Tibial artery (tissue), 4 donors: Measurements from ENCODE around the gene CEP131.

Experiments
- DNase-seq, 2 donors: peaks; one replicate each; pipeline ENCODE4 v3.0.0-alpha.2; 2019
- H3K27ac ChIP-seq, 2 donors: fragments of 200-600 bp; sonication (generic) in 1 of 2; 1 replicate in 1 of 2; 2 replicates in 1 of 2; pipeline ENCODE4 v1.5.1; 2018 to 2019; ENCODE audit warnings: mild to moderate bottlenecking in 1 of 2
- H3K27me3 ChIP-seq, 2 donors: fragments of 200-600 bp; sonication (generic) in 1 of 2; one replicate each; pipeline versions ENCODE4 v1.5.1 to v1.6.0; 2016 to 2019
- H3K36me3 ChIP-seq, 3 donors: fragments of 200-600 bp; sonication (generic) in 2 of 3; one replicate each; pipeline ENCODE4 v1.5.1; 2016 to 2019; ENCODE audit warnings: mild to moderate bottlenecking in 2 of 3
- H3K4me1 ChIP-seq, 4 donors: fragments of 200-600 bp; sonication (generic) in 2 of 4; 1 replicate in 3 of 4; 2 replicates in 1 of 4; pipeline ENCODE4 v1.5.1; 2016 to 2019
- H3K4me3 ChIP-seq, 2 donors: fragments of 200-600 bp; sonication (generic) in 1 of 2; 1 replicate in 1 of 2; 2 replicates in 1 of 2; pipeline ENCODE4 v1.5.1; 2018 to 2019; ENCODE audit warnings: mild to moderate bottlenecking in 2 of 2
- H3K9me3 ChIP-seq, 3 donors: fragments of 200-600 bp; sonication (generic) in 1 of 3; one replicate each; pipeline ENCODE4 v1.5.1; 2016 to 2019
- CTCF ChIP-seq, 2 experiments: fragments of 200-600 bp in 1 of 2; fragments of 450-650 bp in 1 of 2; IDR thresholded peaks; one replicate each; pipeline ENCODE4 v1.5.1; 2017 to 2019; ENCODE audit warnings: antibody characterized with exemption in 2 of 2, mild to moderate bottlenecking in 1 of 2, moderate library complexity in 1 of 2
- intact Hi-C: fragments of 100-400 bp; cut with DNase I; formaldehyde crosslinking; loops from one replicate; pipeline ENCODE4 v1.15.0; 2023; ENCODE audit warnings: low total_unique reads

CEP131 gene

DNA sequence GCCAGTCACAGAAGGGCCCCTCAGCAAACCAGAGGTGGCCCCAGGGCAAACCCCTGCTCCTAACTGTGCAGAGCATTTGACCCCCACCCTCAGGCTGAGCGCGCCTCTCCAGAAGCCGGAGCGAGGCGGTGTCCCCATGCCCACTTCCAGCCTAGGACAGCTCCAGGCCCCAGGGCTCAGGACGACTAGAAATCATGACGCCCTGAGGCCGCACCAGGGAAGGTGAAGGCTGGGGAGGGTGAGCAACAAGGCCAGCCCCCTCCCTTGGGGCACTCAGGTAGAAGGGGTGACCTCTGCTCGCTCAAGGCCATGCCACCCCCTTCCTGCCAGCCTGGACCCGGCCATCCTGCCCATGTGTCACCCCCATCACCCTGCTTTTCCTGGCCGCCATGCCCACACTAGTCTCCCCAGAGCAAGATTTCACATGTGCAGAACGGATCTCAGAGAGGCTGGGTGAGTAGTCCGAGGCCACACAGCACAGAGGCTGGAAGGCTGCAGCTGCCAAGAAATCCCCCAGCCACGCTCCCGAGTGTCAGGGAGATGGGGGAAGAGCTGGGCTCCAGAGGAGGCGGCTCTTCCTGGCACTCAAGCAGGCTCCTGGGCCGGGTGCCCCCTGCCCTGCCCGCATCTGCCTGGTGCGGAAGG, 59.6 kb downstream of the CEP131 start:
- no peaks in the 10 kb centered on the region for H3K9me3 ChIP-seq
- intact Hi-C loops = no loop called here
- peaks cover 0 to 94% of the 10 kb centered on the region in 2 donors for H3K27me3 ChIP-seq
- H3K4me3 ChIP-seq = no peak overlapping the region
- H3K4me1 ChIP-seq = peaks cover 0 to 22% (median 16%) of the 10 kb centered on the region in 4 donors
- no peak overlapping the region for H3K27ac ChIP-seq
- no peak for TF ChIP-seq CTCF (IDR thresholded peaks at IDR 0.05)
- no peak for DNase-seq
- no peaks in the 10 kb centered on the region for H3K36me3 ChIP-seq

DNA sequence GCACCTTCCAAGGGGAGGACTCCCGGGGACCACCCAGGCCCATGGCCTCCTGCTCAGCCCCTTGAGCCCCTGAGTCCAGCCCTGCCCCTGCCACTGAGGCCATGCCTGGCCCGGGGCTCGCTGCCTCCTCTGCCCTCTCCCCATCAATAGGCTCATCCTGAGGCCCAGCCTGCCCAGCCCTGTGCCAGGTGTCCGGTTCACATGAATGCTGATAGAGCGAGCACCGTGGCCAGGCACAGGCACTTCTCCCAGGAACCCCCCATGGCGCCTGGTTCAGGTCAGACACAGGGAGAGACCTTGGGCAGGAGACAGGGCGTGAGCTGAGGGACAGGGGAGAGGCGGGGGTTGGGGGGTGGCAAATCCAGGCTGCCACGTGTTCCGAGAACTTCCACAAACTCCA, 60.3 kb downstream of the CEP131 start:
- intact Hi-C loops = no loop called here
- Histone ChIP-seq H3K4me3 (no peak overlapping the region), H3K27me3 (peaks cover 0 to 93% of the 10 kb centered on the region in 2 donors), H3K36me3 (no peaks in the 10 kb centered on the region), H3K27ac (no peak overlapping the region), H3K9me3 (no peaks in the 10 kb centered on the region), H3K4me1 (peaks cover 0 to 22% (median 16%) of the 10 kb centered on the region in 4 donors)
- no peak for TF ChIP-seq CTCF (IDR thresholded peaks at IDR 0.05)
- no peak for DNase-seq

DNA sequence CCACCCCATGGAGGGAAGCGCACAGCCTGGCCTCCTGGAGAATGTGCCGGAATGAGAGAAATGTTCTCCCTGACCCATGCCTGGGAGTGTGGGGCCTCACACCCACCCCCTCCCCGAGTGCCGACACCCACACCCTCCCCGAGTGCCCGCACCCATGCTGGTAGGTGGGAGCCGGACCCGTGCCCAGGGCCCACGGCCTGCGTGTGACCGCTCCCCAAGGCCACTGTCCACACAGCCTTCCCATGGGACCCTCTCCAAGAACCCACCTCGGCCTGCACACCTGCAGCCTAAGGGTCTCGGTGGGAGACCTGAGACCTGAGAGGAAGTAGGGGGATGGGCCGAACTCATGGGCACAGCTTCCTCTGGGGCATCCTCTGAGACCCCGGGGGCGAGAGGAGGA, 60.8 kb downstream of the CEP131 start:
- no peak for TF ChIP-seq CTCF (IDR thresholded peaks at IDR 0.05)
- H3K36me3 ChIP-seq = no peaks in the 10 kb centered on the region

GRCh38 chr17:81161536-81161935, 61.2 kb downstream of the CEP131 start:
- H3K27me3 ChIP-seq = peaks cover 0 to 86% of the 10 kb centered on the region in 2 donors
- H3K36me3 ChIP-seq = no peaks in the 10 kb centered on the region
- H3K9me3 ChIP-seq = no peaks in the 10 kb centered on the region
- TF ChIP-seq CTCF (IDR thresholded peaks at IDR 0.05) = no peak
- intact Hi-C loops = no loop called here
- no peak for DNase-seq
- no peak overlapping the region for H3K27ac ChIP-seq
- H3K4me3 ChIP-seq = no peak overlapping the region
- peaks cover 0 to 20% (median 15%) of the 10 kb centered on the region in 4 donors for H3K4me1 ChIP-seq

More for the DNA sequence above, 60.8 kb downstream of the CEP131 start:
- Histone ChIP-seq H3K4me1 (peaks cover 0 to 22% (median 16%) of the 10 kb centered on the region in 4 donors), H3K4me3 (no peak overlapping the region), H3K27ac (no peak overlapping the region), H3K27me3 (peaks cover 0 to 91% of the 10 kb centered on the region in 2 donors), H3K9me3 (no peaks in the 10 kb centered on the region)
- intact Hi-C loops = no loop called here
- DNase-seq = no peak

GRCh38 chr17:81160747-81161453, 61.9 kb downstream of the CEP131 start:
- no peak overlapping the region for H3K4me3 ChIP-seq
- no peak overlapping the region for H3K27ac ChIP-seq
- H3K9me3 ChIP-seq = no peaks in the 10 kb centered on the region
- no peak for TF ChIP-seq CTCF (IDR thresholded peaks at IDR 0.05)
- H3K27me3 ChIP-seq = peaks cover 0 to 83% of the 10 kb centered on the region in 2 donors
- intact Hi-C loops = no loop called here
- peaks cover 0 to 17% (median 11%) of the 10 kb centered on the region in 4 donors for H3K4me1 ChIP-seq
- no peak for DNase-seq
- H3K36me3 ChIP-seq = no peaks in the 10 kb centered on the region
